ENCODE measurements around the gene METTL25B.
A peak's percentile ranks its signal among the peaks of the same experiment; 100 is the strongest.

Gene METTL25B

DNA sequence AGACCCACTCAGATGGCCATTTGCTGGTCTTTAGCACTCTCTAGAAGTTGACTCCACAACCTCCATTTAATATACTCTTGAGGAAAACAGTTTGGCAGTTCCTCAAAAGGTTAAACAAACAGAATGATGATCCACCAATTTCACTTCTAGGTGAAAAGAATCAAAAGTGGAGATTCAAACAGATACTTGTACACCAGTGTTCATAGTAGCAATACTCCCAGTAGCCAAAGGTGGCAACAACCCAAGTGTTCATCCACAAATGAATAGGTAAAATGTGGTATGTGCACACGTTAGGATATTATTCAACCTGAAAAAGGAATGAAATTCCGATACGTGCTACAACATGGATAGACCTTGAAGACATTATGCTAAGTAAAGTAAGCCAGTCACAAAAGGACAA lies 45.3 kb downstream of the METTL25B start:
- Histone ChIP-seq H3K4ac (ENCODE audit: low read depth, low read length) (no peak overlapping the region), H3K23ac (ENCODE audit: low read length) (no peak overlapping the region), H2BK12ac (ENCODE audit: low read length) (no peak overlapping the region), H2AK5ac (ENCODE audit: low read length) (no peak overlapping the region), H2BK120ac (ENCODE audit: insufficient read depth, low read length, poor library complexity) (no peak overlapping the region), H3K4me1 (ENCODE audit: control insufficient read depth in 1 of 2, insufficient read depth in 2 of 2, low read length in 2 of 2) (no peaks in the 10 kb centered on the region), H3K18ac (ENCODE audit: low read length) (no peak overlapping the region), H2BK5ac (ENCODE audit: low read depth, low read length, poor library complexity) (no peak overlapping the region), H4K91ac (ENCODE audit: low read depth, low read length) (no peak overlapping the region), H3K9me3 (ENCODE audit: insufficient read depth, low read depth, low read length) (no peaks in the 10 kb centered on the region), H3K14ac (ENCODE audit: low read length) (no peak overlapping the region), H4K8ac (ENCODE audit: low read depth, low read length) (no peak overlapping the region), H3K36me3 (ENCODE audit: control insufficient read depth in 1 of 2, insufficient read depth in 2 of 2, low read length in 2 of 2) (peaks cover 8 to 16% of the 10 kb centered on the region in 2 experiments), H3K4me3 (ENCODE audit: low read depth, low read length) (no peak overlapping the region), H2AFZ (ENCODE audit: insufficient read depth, low read length, poor library complexity) (no peak overlapping the region), H4K12ac (ENCODE audit: low read depth, low read length) (no peak overlapping the region), H3K4me2 (ENCODE audit: low read length) (no peak overlapping the region), H3K9ac (ENCODE audit: low read length) (no peak overlapping the region), H3K27me3 (ENCODE audit: insufficient read depth, low read length) (no peaks in the 10 kb centered on the region), H3K27ac (ENCODE audit: low read depth, low read length) (no peak overlapping the region), H3K79me2 (ENCODE audit: control insufficient read depth, insufficient read depth, low read length, poor library complexity) (peaks cover 10% of the 10 kb centered on the region), H3K79me1 (ENCODE audit: low read length) (no peaks in the 10 kb centered on the region)
- WGBS (ENCODE audit: extremely low coverage, insufficient coverage, insufficient read length) = no CpG with 5 or more reads among the region's 3 CpGs
- DNase-seq = no peak

GRCh38 chr1:156775799-156776198 lies 47.5 kb downstream of the METTL25B start:
- Histone ChIP-seq H3K36me3 (ENCODE audit: control insufficient read depth in 1 of 2, insufficient read depth in 2 of 2, low read length in 2 of 2) (peaks cover 8 to 13% of the 10 kb centered on the region in 2 experiments), H4K12ac (ENCODE audit: low read depth, low read length) (no peak overlapping the region), H3K4me1 (ENCODE audit: control insufficient read depth in 1 of 2, insufficient read depth in 2 of 2, low read length in 2 of 2) (no peaks in the 10 kb centered on the region), H4K8ac (ENCODE audit: low read depth, low read length) (no peak overlapping the region), H3K9ac (ENCODE audit: low read length) (no peak overlapping the region), H3K27ac (ENCODE audit: low read depth, low read length) (no peak overlapping the region), H3K14ac (ENCODE audit: low read length) (no peak overlapping the region), H3K79me2 (ENCODE audit: control insufficient read depth, insufficient read depth, low read length, poor library complexity) (peaks cover 12% of the 10 kb centered on the region), H3K9me3 (ENCODE audit: insufficient read depth, low read depth, low read length) (no peaks in the 10 kb centered on the region), H3K4me3 (ENCODE audit: low read depth, low read length) (no peak overlapping the region), H3K27me3 (ENCODE audit: insufficient read depth, low read length) (no peaks in the 10 kb centered on the region), H3K4ac (ENCODE audit: low read depth, low read length) (peak overlapping the region; percentile 58), H2AK5ac (ENCODE audit: low read length) (no peak overlapping the region), H2BK5ac (ENCODE audit: low read depth, low read length, poor library complexity) (no peak overlapping the region), H4K91ac (ENCODE audit: low read depth, low read length) (no peak overlapping the region), H3K23ac (ENCODE audit: low read length) (no peak overlapping the region), H3K4me2 (ENCODE audit: low read length) (no peak overlapping the region), H2BK120ac (ENCODE audit: insufficient read depth, low read length, poor library complexity) (no peak overlapping the region), H3K18ac (ENCODE audit: low read length) (no peak overlapping the region), H3K79me1 (ENCODE audit: low read length) (no peaks in the 10 kb centered on the region), H2AFZ (ENCODE audit: insufficient read depth, low read length, poor library complexity) (no peak overlapping the region), H2BK12ac (ENCODE audit: low read length) (no peak overlapping the region)
- WGBS (ENCODE audit: extremely low coverage, insufficient coverage, insufficient read length) = no CpG with 5 or more reads among the region's 5 CpGs
- DNase-seq = no peak

DNA sequence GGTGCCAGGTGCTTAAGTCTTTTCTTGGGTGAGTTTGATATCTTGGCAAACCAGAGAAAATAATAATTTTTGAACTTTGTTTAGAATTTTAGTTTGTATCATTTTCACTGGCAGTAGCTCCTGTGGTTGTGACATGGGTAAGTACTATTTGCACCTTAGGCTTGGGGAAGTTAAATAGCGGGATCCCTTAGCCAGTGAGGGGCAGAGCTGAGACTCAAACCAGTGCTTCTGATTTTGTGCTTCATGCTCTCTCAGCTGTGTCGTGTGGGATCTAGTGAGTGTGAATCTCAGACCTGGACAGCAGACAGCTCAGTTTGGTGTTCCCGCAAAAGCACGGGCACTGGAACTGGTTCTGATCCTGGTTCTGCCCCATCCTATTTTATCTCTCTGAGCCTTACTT lies 48.7 kb downstream of the METTL25B start:
- H3K14ac ChIP-seq (ENCODE audit: low read length) = no peak overlapping the region
- H3K9ac ChIP-seq (ENCODE audit: low read length) = no peak overlapping the region
- no peak overlapping the region for H2AFZ ChIP-seq (ENCODE audit: insufficient read depth, low read length, poor library complexity)
- H3K18ac ChIP-seq (ENCODE audit: low read length) = no peak overlapping the region
- H3K79me1 ChIP-seq (ENCODE audit: low read length) = no peaks in the 10 kb centered on the region
- no peaks in the 10 kb centered on the region for H3K27me3 ChIP-seq (ENCODE audit: insufficient read depth, low read length)
- H3K4me1 ChIP-seq (ENCODE audit: control insufficient read depth in 1 of 2, insufficient read depth in 2 of 2, low read length in 2 of 2) = no peaks in the 10 kb centered on the region
- H2BK12ac ChIP-seq (ENCODE audit: low read length) = no peak overlapping the region
- H2AK5ac ChIP-seq (ENCODE audit: low read length) = no peak overlapping the region
- no peak overlapping the region for H2BK120ac ChIP-seq (ENCODE audit: insufficient read depth, low read length, poor library complexity)
- H3K4ac ChIP-seq (ENCODE audit: low read depth, low read length) = peak overlapping the region; percentile 72
- peak overlapping the region; percentile 35 for H4K8ac ChIP-seq (ENCODE audit: low read depth, low read length)
- H3K9me3 ChIP-seq (ENCODE audit: insufficient read depth, low read depth, low read length) = no peaks in the 10 kb centered on the region
- H3K79me2 ChIP-seq (ENCODE audit: control insufficient read depth, insufficient read depth, low read length, poor library complexity) = peaks cover 8% of the 10 kb centered on the region
- H3K23ac ChIP-seq (ENCODE audit: low read length) = no peak overlapping the region
- no peak overlapping the region for H3K4me3 ChIP-seq (ENCODE audit: low read depth, low read length)
- no peak for DNase-seq
- no peak overlapping the region for H3K27ac ChIP-seq (ENCODE audit: low read depth, low read length)
- H2BK5ac ChIP-seq (ENCODE audit: low read depth, low read length, poor library complexity) = no peak overlapping the region
- H3K36me3 ChIP-seq (ENCODE audit: control insufficient read depth in 1 of 2, insufficient read depth in 2 of 2, low read length in 2 of 2) = peaks cover 4 to 7% of the 10 kb centered on the region in 2 experiments
- H4K91ac ChIP-seq (ENCODE audit: low read depth, low read length) = no peak overlapping the region
- H4K12ac ChIP-seq (ENCODE audit: low read depth, low read length) = no peak overlapping the region
- no peak overlapping the region for H3K4me2 ChIP-seq (ENCODE audit: low read length)
- no CpG with 5 or more reads among the region's 4 CpGs for WGBS (ENCODE audit: extremely low coverage, insufficient coverage, insufficient read length)

DNA sequence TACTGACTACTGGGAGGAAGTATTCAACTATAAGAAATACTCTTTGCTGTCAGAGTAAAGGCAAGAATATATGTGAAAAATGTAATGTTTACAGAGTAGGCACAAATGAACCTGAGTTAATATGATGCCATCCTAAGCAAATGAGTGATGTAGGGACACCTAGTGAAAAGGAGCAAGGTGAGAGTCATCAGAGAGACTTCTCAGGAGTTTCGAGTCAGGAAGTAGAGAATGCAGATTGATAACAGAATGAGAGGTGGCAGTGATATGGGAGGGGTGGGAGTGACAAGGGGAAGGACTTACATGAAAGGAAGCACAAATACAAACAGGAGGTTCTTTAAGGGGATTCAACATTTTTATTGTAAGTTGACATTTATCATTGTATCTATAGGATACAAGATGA lies 49.3 kb downstream of the METTL25B start:
- H3K9ac ChIP-seq (ENCODE audit: low read length) = no peak overlapping the region
- H3K14ac ChIP-seq (ENCODE audit: low read length) = no peak overlapping the region
- no peak overlapping the region for H3K4me2 ChIP-seq (ENCODE audit: low read length)
- no peak overlapping the region for H4K8ac ChIP-seq (ENCODE audit: low read depth, low read length)
- no CpG with 5 or more reads among the region's 1 CpG for WGBS (ENCODE audit: extremely low coverage, insufficient coverage, insufficient read length)
- H3K4ac ChIP-seq (ENCODE audit: low read depth, low read length) = peak overlapping the region; percentile 78
- no peak overlapping the region for H2AK5ac ChIP-seq (ENCODE audit: low read length)
- H2BK120ac ChIP-seq (ENCODE audit: insufficient read depth, low read length, poor library complexity) = no peak overlapping the region
- H3K4me1 ChIP-seq (ENCODE audit: control insufficient read depth in 1 of 2, insufficient read depth in 2 of 2, low read length in 2 of 2) = no peaks in the 10 kb centered on the region
- H3K79me2 ChIP-seq (ENCODE audit: control insufficient read depth, insufficient read depth, low read length, poor library complexity) = peaks cover 8% of the 10 kb centered on the region
- no peak overlapping the region for H3K27ac ChIP-seq (ENCODE audit: low read depth, low read length)
- DNase-seq = no peak
- H2BK12ac ChIP-seq (ENCODE audit: low read length) = no peak overlapping the region
- no peaks in the 10 kb centered on the region for H3K27me3 ChIP-seq (ENCODE audit: insufficient read depth, low read length)
- H3K36me3 ChIP-seq (ENCODE audit: control insufficient read depth in 1 of 2, insufficient read depth in 2 of 2, low read length in 2 of 2) = peaks cover 4 to 7% of the 10 kb centered on the region in 2 experiments
- no peak overlapping the region for H4K12ac ChIP-seq (ENCODE audit: low read depth, low read length)
- no peaks in the 10 kb centered on the region for H3K79me1 ChIP-seq (ENCODE audit: low read length)
- no peak overlapping the region for H3K23ac ChIP-seq (ENCODE audit: low read length)
- no peaks in the 10 kb centered on the region for H3K9me3 ChIP-seq (ENCODE audit: insufficient read depth, low read depth, low read length)
- H4K91ac ChIP-seq (ENCODE audit: low read depth, low read length) = no peak overlapping the region
- H2BK5ac ChIP-seq (ENCODE audit: low read depth, low read length, poor library complexity) = no peak overlapping the region
- no peak overlapping the region for H2AFZ ChIP-seq (ENCODE audit: insufficient read depth, low read length, poor library complexity)
- H3K4me3 ChIP-seq (ENCODE audit: low read depth, low read length) = no peak overlapping the region
- H3K18ac ChIP-seq (ENCODE audit: low read length) = no peak overlapping the region
